CD4-positive, alpha-beta T cell (primary cell): ENCODE measurements around the gene THAP7. TPM values are rescaled to one million over a fixed set of nuclear protein-coding genes. Genes with fewer than 3 reads are reported as not detected.

Experiments
- ATAC-seq: fragments of 200-7000 bp; cut with Tn5 transposase; one replicate; pipeline ENCODE4 v1.10.0; 2022; ENCODE audit warnings: mild to moderate bottlenecking; ENCODE audit not compliant: poor library complexity
- CTCF ChIA-PET: fragments of 350-600 bp; sonication (Branson Sonifier 250); formaldehyde crosslinking; loops from one replicate; lab custom pipeline; 2021; ENCODE audit warnings: antibody characterized with exemption, inconsistent platforms; lab: Charles Lee
- POLR2A ChIA-PET: fragments of 350-600 bp; sonication (Branson Sonifier 250); formaldehyde crosslinking; loops from one replicate; lab custom pipeline; 2021; ENCODE audit warnings: antibody characterized with exemption, inconsistent platforms; lab: Charles Lee
- DNase-seq, 14 experiments: peaks; one replicate each; pipeline ENCODE4 v3.0.0-alpha.2; 2013 to 2020; ENCODE audit warnings: mixed read lengths in 2 of 14
- H3K27ac ChIP-seq, 2 donors: one replicate each; pipeline versions ENCODE4 v1.5.1 to v1.7.0; 2013; ENCODE audit warnings: low read length in 2 of 2, low read depth in 1 of 2, mild to moderate bottlenecking in 1 of 2
- H3K27me3 ChIP-seq, 2 experiments: 1 replicate in 1 of 2; 2 replicates in 1 of 2; pipeline versions ENCODE4 v1.6.1 to v1.7.0; 2013; ENCODE audit warnings: low read length in 2 of 2, control low read depth in 1 of 2, mild to moderate bottlenecking in 1 of 2, moderate library complexity in 1 of 2; ENCODE audit not compliant: insufficient read depth in 2 of 2, control insufficient read depth in 1 of 2
- H3K36me3 ChIP-seq: one replicate; pipeline ENCODE4 v1.6.1; 2013; ENCODE audit warnings: low read length, control low read depth; ENCODE audit not compliant: insufficient read depth
- H3K4me1 ChIP-seq: one replicate; pipeline ENCODE4 v1.6.1; 2013; ENCODE audit warnings: low read length, control low read depth; ENCODE audit not compliant: insufficient read depth
- H3K4me3 ChIP-seq: one replicate; pipeline ENCODE4 v1.5.1; 2013; ENCODE audit warnings: mild to moderate bottlenecking, low read length, moderate library complexity
- H3K9me3 ChIP-seq, 2 experiments: 1 replicate in 1 of 2; 2 replicates in 1 of 2; pipeline versions ENCODE4 v1.6.1 to v1.7.0; 2013; ENCODE audit warnings: low read length in 2 of 2, mild to moderate bottlenecking in 2 of 2, control low read depth in 1 of 2, moderate library complexity in 1 of 2; ENCODE audit not compliant: control insufficient read depth in 1 of 2, insufficient read depth in 1 of 2
- H3K27ac Mint-ChIP-seq: one replicate; pipeline ENCODE4 v1.8.0; 2020; ENCODE audit warnings: mixed read lengths
- H3K27me3 Mint-ChIP-seq: one replicate; pipeline ENCODE4 v1.8.0; 2021; ENCODE audit warnings: mixed read lengths
- H3K36me3 Mint-ChIP-seq: one replicate; pipeline ENCODE4 v1.8.0; 2021; ENCODE audit warnings: low read depth, mixed read lengths
- H3K4me1 Mint-ChIP-seq: one replicate; pipeline ENCODE4 v1.8.0; 2021; ENCODE audit warnings: low read depth, mixed read lengths
- H3K4me3 Mint-ChIP-seq: one replicate; pipeline ENCODE4 v1.8.0; 2020; ENCODE audit warnings: mild to moderate bottlenecking, mixed read lengths
- H3K9me3 Mint-ChIP-seq: one replicate; pipeline ENCODE4 v1.8.0; 2020; ENCODE audit warnings: mixed read lengths
- CTCF ChIP-seq: fragments of 200-600 bp; IDR thresholded peaks from one replicate; pipeline ENCODE4 v1.8.0; 2022; ENCODE audit warnings: antibody characterized with exemption, mild to moderate bottlenecking
- intact Hi-C, 2 experiments: fragments of 100-400 bp; cut with DNase I in 1 of 2; cut with micrococcal nuclease in 1 of 2; formaldehyde crosslinking; loops; one replicate each; pipeline versions ENCODE4 v1.15.1 to v1.9.0; 2023 to 2025; cut with DNase I, micrococcal nuclease
- total RNA-seq, 174 experiments: library from RNA in 2 of 174; stranded (reverse) in 2 of 174; gene quantifications; one replicate each; pipeline ENCODE4 v1.2.3 and lab custom pipeline; 2021 to 2026

Gene THAP7
- total RNA-seq, 2 experiments from 2014 or later: 82.7 to 84.0 TPM

DNA sequence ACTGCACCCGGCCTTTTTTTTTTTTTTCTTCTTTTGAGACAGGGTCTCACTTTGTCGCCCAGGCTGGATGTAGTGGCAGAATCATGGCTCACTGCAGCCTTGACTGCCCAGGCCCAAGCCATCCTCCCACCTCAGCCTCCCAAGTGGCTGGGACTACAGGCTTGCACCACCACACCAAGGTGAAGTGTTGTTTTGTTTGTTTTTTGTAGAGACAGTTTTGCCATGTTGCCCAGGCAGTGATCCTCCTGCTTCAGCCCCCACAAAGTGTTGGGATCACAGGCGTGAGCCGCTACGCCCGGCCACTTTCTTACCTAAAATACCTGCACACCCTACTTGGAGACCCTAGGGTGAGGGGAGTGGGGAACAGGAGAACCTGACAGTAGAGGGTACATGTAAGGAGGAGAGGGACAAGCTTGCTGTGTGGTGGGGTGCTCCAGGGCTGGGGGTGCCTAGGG lies 39.4 kb downstream of the THAP7 start:
- Histone ChIP-seq H3K36me3 (no peaks in the 10 kb centered on the region), H3K27ac (no peak overlapping the region), H3K9me3 (no peaks in the 10 kb centered on the region), H3K4me1 (peaks cover 33% of the 10 kb centered on the region), H3K4me3 (no peak overlapping the region), H3K27me3 (peaks cover 10 to 19% of the 10 kb centered on the region in 2 experiments)
- Mint-ChIP-seq H3K27ac (no peak overlapping the region), H3K27me3 (peaks cover 38% of the 10 kb centered on the region), H3K4me1 (peaks cover 11% of the 10 kb centered on the region), H3K9me3 (no peaks in the 10 kb centered on the region), H3K36me3 (no peaks in the 10 kb centered on the region), H3K4me3 (no peak overlapping the region)
- ATAC-seq (no peak), DNase-seq (no peak)
- POLR2A ChIA-PET: interaction anchor here (2.0 kb wide), 1 partner anchor 39 kb away, joined by 4 read pairs; the partner anchor contains the start of gene THAP7
- CTCF ChIA-PET: no interaction called here
- intact Hi-C loops: no loop called here
- no peak for TF ChIP-seq CTCF

DNA sequence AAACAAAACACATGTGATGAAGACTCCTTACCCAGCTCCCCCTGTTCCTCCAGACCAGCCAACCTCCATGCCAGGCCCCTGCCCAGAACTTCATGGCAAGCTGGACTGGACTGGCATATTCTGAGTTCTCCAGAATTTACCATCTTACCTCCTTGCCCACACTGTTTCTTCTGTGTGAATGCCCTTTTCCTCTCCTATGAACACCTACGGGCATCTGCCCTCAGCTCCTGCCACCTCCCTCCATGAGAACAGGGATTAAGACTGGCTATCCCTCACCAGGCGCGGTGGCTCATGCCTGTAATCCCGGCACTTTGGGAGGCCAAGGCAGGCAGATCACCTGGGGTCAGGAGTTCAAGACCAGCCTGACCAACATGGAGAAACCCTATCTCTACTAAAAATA lies 41.3 kb downstream of the THAP7 start:
- no peaks in the 10 kb centered on the region for H3K36me3 ChIP-seq
- H3K4me3 Mint-ChIP-seq: no peak overlapping the region
- intact Hi-C loops: no loop called here
- POLR2A ChIA-PET: no interaction called here
- peaks cover 48% of the 10 kb centered on the region for H3K27me3 Mint-ChIP-seq
- no peak for TF ChIP-seq CTCF
- DNase-seq (no peak), ATAC-seq (no peak)
- no peaks in the 10 kb centered on the region for H3K9me3 Mint-ChIP-seq
- peaks cover 19% of the 10 kb centered on the region for H3K4me1 Mint-ChIP-seq
- peaks cover 24 to 29% of the 10 kb centered on the region in 2 experiments for H3K27me3 ChIP-seq
- H3K9me3 ChIP-seq: peaks cover 0 to 3% of the 10 kb centered on the region in 2 experiments
- H3K4me1 ChIP-seq: peaks cover 42% of the 10 kb centered on the region
- CTCF ChIA-PET: interaction anchor here (0.6 to 0.7 kb wide), 2 partner anchors 380 to 807 kb away, joined by 3 to 4 read pairs; no protein-coding TSS in a partner anchor
- no peak overlapping the region for H3K27ac ChIP-seq
- H3K27ac Mint-ChIP-seq: no peak overlapping the region
- no peak overlapping the region for H3K4me3 ChIP-seq
- H3K36me3 Mint-ChIP-seq: no peaks in the 10 kb centered on the region

- no peak for TF ChIP-seq CTCF
- intact Hi-C loops: no loop called here
- no peak for ATAC-seq
- CTCF ChIA-PET: interaction anchor here (0.6 kb wide), 1 partner anchor 808 kb away, joined by 4 read pairs; no protein-coding TSS in a partner anchor
- Mint-ChIP-seq H3K36me3 (no peaks in the 10 kb centered on the region), H3K4me1 (peaks cover 19% of the 10 kb centered on the region), H3K27me3 (peaks cover 48% of the 10 kb centered on the region), H3K27ac (no peak overlapping the region), H3K4me3 (no peak overlapping the region), H3K9me3 (no peaks in the 10 kb centered on the region)
- H3K9me3 ChIP-seq: peaks cover 0 to 3% of the 10 kb centered on the region in 2 experiments
- no peak overlapping the region for H3K27ac ChIP-seq
- POLR2A ChIA-PET: no interaction called here
- H3K4me3 ChIP-seq: no peak overlapping the region
- H3K4me1 ChIP-seq: peaks cover 37% of the 10 kb centered on the region
- DNase-seq: no peak
- H3K27me3 ChIP-seq: peaks cover 21 to 29% of the 10 kb centered on the region in 2 experiments
- H3K36me3 ChIP-seq: no peaks in the 10 kb centered on the region
These were observed 42.1 kb downstream of the THAP7 start for GRCh38 chr22:20959578-20960461.
